HepG2 (cell line): Measurements from ENCODE around the gene CAVIN3. TPM values are rescaled to one million over a fixed set of nuclear protein-coding genes. Genes with fewer than 3 reads are reported as not detected.

Experiments used
- ARHGAP35 ChIP-seq: sonication (generic); formaldehyde crosslinking; IDR thresholded peaks from 2 replicates; pipeline ENCODE4 v1.9.0; 2022; ENCODE audit warnings: mild to moderate bottlenecking, inconsistent platforms, moderate library complexity, missing genetic modification reagents, borderline replicate concordance
- DNMT3B ChIP-seq: conservative IDR thresholded peaks from 2 replicates; pipeline ENCODE4 v1.6.1; 2016; ENCODE audit warnings: missing biosample characterization, control low read depth
- FOXM1 ChIP-seq: sonication (generic); formaldehyde crosslinking; IDR thresholded peaks from 2 replicates; pipeline ENCODE4 v1.5.0; 2020; ENCODE audit warnings: missing genetic modification reagents
- HOMEZ ChIP-seq: IDR thresholded peaks from 2 replicates; pipeline ENCODE4 v1.6.1; 2016; ENCODE audit warnings: low read depth
- ISL2 ChIP-seq: sonication (generic); formaldehyde crosslinking; IDR thresholded peaks from 2 replicates; pipeline ENCODE4 v1.5.0; 2020; ENCODE audit warnings: missing genetic modification reagents
- MTF2 ChIP-seq: sonication (generic); formaldehyde crosslinking; IDR thresholded peaks from 2 replicates; pipeline ENCODE4 v1.5.0; 2020; ENCODE audit warnings: missing genetic modification reagents, borderline replicate concordance
- PAXIP1 ChIP-seq: sonication (generic); formaldehyde crosslinking; conservative IDR thresholded peaks from 2 replicates; pipeline ENCODE4 v1.4.0; 2020; ENCODE audit warnings: mild to moderate bottlenecking, missing genetic modification reagents, moderate library complexity
- RXRB ChIP-seq: IDR thresholded peaks from 2 replicates; pipeline ENCODE4 v1.6.1; 2016; ENCODE audit warnings: borderline replicate concordance, missing genetic modification reagents, missing compliant biosample characterization
- SKIL ChIP-seq: sonication (generic); formaldehyde crosslinking; IDR thresholded peaks from 2 replicates; pipeline ENCODE4 v1.8.0; 2022; ENCODE audit warnings: missing genetic modification reagents, mild to moderate bottlenecking, moderate library complexity, borderline replicate concordance
- SMARCE1 ChIP-seq: fragments of 450-650 bp; IDR thresholded peaks from 2 replicates; pipeline ENCODE4 v1.6.1; 2017; ENCODE audit warnings: borderline replicate concordance
- TBX2 ChIP-seq: sonication (generic); formaldehyde crosslinking; IDR thresholded peaks from 2 replicates; pipeline ENCODE4 v1.5.0; 2020; ENCODE audit warnings: missing genetic modification reagents, mild to moderate bottlenecking, borderline replicate concordance
- TMF1 ChIP-seq: sonication (generic); formaldehyde crosslinking; IDR thresholded peaks from 2 replicates; pipeline ENCODE4 v1.8.1; 2022; ENCODE audit warnings: low read depth, missing genetic modification reagents
- ZBTB1 ChIP-seq: sonication (generic); formaldehyde crosslinking; IDR thresholded peaks from 2 replicates; pipeline ENCODE4 v1.4.0; 2020; ENCODE audit warnings: missing genetic modification reagents, borderline replicate concordance
- ZBTB21 ChIP-seq: sonication (generic); formaldehyde crosslinking; IDR thresholded peaks from 2 replicates; pipeline ENCODE4 v1.4.0; 2020; ENCODE audit warnings: missing genetic modification reagents
- ZBTB46 ChIP-seq: sonication (generic); formaldehyde crosslinking; IDR thresholded peaks from 2 replicates; pipeline ENCODE4 v1.4.0; 2020; ENCODE audit warnings: mild to moderate bottlenecking, missing genetic modification reagents, borderline replicate concordance
- ZNF503 ChIP-seq: sonication (generic); formaldehyde crosslinking; IDR thresholded peaks from 2 replicates; pipeline ENCODE4 v1.4.0; 2020; ENCODE audit warnings: missing genetic modification reagents
- ZNF576 ChIP-seq: sonication (generic); formaldehyde crosslinking; IDR thresholded peaks from 2 replicates; pipeline ENCODE4 v1.4.0; 2020; ENCODE audit warnings: mild to moderate bottlenecking, missing genetic modification reagents
- polyA plus RNA-seq, 8 experiments: library from polyadenylated mRNA; depleted of rRNA in 3 of 8; stranded (reverse) in 7 of 8; unstranded in 1 of 8; fragments of >200 nt; fragmentation: Illumina TruSeq in 4 of 8; extraction: Trizol in 4 of 8; gene quantifications; 2 replicates each; pipeline versions ENCODE4 v1.2.1 to v1.2.3, GENCODE V29; 2011 to 2016; ENCODE audit warnings: low read depth in 4 of 8, missing spikeins in 1 of 8, mixed read lengths in 1 of 8; ENCODE audit not compliant: insufficient read depth in 1 of 8
- total RNA-seq, 5 experiments: library from RNA; depleted of rRNA; stranded (reverse); fragments of >200 nt; fragmentation: Illumina TruSeq; extraction: Trizol; gene quantifications; 2 replicates each; pipeline ENCODE4 v1.2.3, GENCODE V29; 2016; ENCODE audit warnings: low read depth in 1 of 5

CAVIN3 gene
- total and polyA plus RNA-seq, 2 of the 13 experiments (the other 11 are each of a cell fraction or from before 2014, with no cell fraction given): not detected

- no peak for TF ChIP-seq ZBTB1
- TF ChIP-seq HOMEZ: no peak
- TF ChIP-seq SMARCE1: no peak
- TF ChIP-seq ZNF503 (CRISPR knock-in tag): 0 out of 2 replicates have a peak, but pooled peaks have one; percentile 18
- no peak for TF ChIP-seq MTF2 (CRISPR knock-in tag)
- no peak for TF ChIP-seq TMF1 (CRISPR knock-in tag)
- TF ChIP-seq ZBTB46 (CRISPR knock-in tag): no peak
- no peak for TF ChIP-seq DNMT3B (CRISPR knock-in tag)
- no peak for TF ChIP-seq ZNF576 (CRISPR knock-in tag)
- TF ChIP-seq ARHGAP35 (CRISPR knock-in tag): no peak
- no peak for TF ChIP-seq ISL2
- no peak for TF ChIP-seq ZBTB21 (CRISPR knock-in tag)
- TF ChIP-seq TBX2 (CRISPR knock-in tag): no peak
- TF ChIP-seq FOXM1: no peak
- no peak for TF ChIP-seq SKIL
- TF ChIP-seq RXRB (CRISPR knock-in tag): no peak
- peak; percentile 59; the same call in 1 of the 2 replicates for TF ChIP-seq PAXIP1 (CRISPR knock-in tag)
Observed at GRCh38 chr11:6354651-6355485, 34.6 kb upstream of the CAVIN3 start (continued).
